Amniotic epithelial cell (primary cell): ENCODE measurements around the gene TNIK.

Experiments used
- DNase-seq: peaks from one replicate; pipeline ENCODE4 v3.0.0-alpha.2; 2010; ENCODE audit warnings: low read depth

Gene TNIK

GRCh38 chr3:171336406-171336805, 123.8 kb downstream of the TNIK start:
- DNase-seq, result no peak

- no peak for DNase-seq
Observed at GRCh38 chr3:171335559-171335958, 124.6 kb downstream of the TNIK start.

DNA sequence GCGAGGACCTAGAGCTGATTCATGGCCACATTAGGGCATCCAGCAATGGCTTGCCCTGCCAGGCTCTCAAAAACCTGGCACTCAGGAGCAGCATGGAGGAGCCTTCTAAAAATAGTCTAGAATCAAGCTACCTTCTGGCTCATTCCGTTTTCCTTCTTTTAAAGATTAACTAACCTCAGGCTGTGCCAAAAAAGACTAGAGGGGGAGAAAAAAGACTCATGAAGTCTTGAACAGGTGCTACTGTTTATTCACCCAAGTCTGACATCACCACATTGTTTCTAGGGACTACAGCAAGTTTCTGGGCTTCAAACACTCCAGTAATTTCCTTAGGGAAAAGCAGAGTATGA, 125.8 kb downstream of the TNIK start:
- DNase-seq, result no peak

- no peak for DNase-seq
Observed at GRCh38 chr3:171333784-171334464, 126.3 kb downstream of the TNIK start.

DNA sequence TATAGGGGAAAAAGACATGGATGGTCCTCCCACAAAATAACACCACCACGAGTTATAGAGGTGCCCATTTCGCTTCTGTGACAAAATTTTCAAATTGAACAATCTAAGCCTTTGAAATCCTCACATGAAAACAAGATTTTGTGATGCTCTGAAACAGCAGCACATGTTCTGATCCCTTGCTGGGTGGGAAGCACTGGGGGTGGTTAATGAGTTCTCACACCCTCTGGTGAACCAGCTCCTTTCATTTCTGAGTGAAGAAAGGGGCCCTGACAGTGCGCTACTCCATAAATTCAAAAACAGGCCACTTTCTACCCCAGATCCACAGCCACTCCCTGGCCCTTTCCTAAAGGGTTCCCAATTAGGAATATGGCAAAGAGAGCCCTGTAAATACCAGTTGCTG, 129.3 kb downstream of the TNIK start:
- no peak for DNase-seq

GRCh38 chr3:171329746-171330145, 130.5 kb downstream of the TNIK start:
- peak; percentile 21 for DNase-seq

GRCh38 chr3:171328419-171329082, 131.7 kb downstream of the TNIK start:
- DNase-seq, result no peak

DNA sequence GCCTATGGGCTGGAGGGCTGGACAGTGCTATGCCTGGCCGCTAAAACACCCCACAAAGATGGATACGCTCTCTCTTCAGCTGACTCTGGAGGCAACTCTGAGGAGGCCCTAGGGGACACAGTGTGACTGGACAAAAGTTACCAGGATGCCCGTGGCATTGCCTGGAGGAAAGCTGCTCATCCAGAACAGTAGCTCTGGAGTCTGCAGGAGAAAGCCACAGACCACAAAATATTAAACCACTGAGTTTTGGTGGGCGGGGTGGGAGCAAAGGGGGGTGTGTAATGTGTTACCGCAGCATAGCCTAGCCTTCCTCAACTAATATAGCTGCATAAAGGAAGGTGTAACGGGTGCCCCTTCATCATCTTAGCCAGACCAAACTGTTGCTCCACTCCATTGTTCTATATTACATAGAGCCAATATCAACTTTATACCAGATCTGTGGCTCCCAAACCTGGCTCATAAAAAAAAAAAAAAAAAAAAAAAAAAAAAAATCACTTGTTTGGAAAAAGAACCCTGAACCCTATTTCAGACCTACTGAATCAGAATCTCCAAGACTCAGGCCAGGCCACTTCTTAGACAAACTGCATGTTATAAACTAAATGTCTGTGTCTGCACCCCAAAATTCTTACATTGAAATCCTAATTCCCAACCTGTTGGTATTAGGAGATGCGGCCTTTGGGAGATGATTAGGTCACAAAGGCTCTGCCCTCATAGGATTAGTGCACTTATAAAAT, 132.6 kb downstream of the TNIK start:
- DNase-seq, result no peak

DNA sequence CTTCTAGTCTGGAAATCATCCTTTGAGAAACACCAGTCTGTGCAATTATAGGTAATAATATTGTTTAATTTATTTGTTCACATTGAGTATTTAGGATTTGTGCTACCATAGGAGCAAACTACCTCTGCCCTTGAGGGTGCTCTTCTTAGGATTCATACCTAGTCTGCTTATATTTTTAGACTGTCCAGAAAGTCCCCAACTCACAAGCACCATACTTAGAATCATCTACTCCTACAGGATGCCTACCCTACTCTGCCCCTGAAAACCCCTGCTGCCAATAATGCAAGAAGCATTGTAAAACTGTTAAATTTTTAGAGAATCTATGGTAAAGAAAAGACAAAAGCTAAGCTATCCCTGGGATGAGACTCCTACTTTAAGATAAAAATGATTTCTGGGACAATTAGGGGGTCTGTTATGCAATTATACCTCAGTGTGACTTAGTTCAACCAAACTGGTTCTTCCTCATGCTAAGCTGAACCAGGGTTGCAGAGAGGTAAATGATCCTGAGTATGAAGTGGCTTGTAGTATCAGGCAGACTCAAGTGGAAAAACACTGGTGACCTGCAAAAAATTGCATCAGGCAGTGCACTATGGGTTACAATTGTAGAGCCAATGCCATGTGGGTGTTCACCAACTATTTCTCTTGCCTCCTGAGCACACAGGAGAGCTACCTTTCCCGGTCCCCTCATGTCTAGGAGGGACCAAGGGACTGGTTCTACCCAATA, 133.3 kb downstream of the TNIK start:
- no peak for DNase-seq

DNA sequence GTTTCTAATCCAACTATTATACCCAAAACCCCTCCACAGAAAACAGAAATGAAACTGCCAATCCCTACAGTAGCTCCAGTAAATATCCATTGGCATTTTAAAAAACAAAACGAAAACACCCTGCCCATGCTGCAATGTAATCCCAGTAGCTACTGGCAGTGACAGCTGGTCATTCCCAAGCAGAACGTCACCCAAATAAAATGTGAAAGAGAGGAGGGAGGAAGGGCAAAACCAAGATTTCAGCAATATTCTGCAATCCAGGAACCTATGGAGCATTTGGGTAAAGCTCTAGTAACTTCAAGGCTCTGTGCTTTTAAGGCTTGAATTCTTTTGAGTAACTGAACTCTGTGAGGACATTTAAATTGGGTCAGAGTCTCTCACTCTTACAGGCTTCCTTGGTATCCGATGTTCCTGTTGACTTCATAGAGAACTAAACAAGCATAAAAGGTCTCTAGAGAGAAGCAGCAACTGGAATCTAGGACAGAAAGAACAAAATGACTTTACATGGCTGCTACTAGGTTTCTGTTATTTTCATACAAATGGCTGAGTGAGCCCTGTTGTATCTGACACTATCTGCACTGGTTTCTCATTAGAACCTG, 136.2 kb downstream of the TNIK start:
- DNase-seq, result no peak

DNA sequence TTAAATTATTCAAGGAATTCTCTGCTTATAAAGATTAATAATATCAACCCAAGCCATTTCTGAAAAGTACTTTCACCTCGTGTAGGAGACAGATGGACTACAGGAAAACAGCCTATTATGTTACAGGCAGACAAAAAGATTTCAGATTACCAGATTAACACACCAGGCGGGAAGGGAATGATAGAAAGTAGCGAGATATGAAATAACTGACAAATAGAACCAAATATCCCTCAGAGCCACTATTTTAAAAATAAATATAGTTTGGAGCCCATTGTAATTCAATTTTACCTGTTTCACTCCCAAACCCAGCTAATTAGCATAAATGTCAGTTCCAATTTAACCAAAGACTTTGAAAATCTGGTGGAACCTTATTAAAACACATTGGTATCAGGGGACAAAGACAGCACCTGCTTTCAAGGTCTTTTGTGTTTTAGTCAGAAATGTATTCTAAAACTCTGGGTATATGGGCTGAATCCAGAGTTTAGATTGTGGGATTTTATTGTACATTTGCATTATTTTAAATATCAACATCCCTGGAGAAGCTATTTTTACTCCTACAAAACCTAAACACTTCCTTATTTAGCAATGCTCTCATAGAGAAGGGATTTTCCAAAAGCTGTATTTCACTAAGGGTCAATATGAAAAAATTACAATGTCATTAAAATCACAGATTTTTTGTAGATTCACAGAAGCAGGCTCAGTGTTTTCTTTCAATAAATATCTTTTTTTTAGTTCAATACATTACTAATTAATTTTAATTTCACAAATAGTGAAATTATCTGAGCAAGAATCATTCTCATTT, 138.4 kb downstream of the TNIK start:
- DNase-seq, result no peak

DNA sequence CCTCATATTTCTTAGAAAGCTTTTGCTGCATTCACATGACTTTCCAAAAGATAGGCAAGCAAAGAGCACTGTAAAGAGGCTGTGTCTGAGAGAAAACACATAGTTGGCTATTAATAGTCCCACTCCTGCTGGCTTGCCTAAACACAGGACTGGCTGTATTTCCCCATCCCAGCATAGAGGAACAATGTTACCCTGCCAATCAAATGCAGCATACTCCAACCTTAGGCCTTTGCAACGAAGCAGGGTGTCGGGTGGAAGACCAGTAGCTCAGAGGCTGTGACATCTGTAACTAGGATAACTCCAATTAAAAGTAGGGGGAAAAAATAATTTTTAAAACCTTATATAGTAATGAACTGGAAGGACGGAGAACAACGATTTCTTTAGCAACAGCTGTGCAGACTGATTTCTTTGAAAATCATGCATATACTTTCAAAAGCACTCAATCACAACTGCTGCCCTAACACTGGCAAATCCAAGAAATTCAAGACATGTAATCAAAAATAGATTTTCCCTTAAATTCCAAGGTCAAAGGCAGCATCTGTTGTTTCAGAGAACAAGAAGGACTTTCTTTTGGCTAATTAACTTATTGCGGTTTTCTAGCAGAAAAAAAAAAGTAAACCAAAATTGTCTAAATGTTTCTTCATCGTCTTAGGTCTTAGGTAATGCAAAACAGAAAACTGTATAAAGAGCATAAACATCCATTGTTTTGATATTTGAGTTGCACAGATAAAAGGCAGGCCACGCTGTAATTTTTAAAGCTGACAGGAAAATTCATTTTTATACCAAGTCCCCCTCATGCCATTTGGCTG, 139.3 kb downstream of the TNIK start:
- DNase-seq, result peak; percentile 9

GRCh38 chr3:171317171-171317570, 143.0 kb downstream of the TNIK start:
- DNase-seq, result peak; percentile 68

GRCh38 chr3:171315919-171316318, 144.3 kb downstream of the TNIK start:
- DNase-seq, result peak; percentile 16

GRCh38 chr3:171315101-171315500, 145.1 kb downstream of the TNIK start:
- no peak for DNase-seq

DNA sequence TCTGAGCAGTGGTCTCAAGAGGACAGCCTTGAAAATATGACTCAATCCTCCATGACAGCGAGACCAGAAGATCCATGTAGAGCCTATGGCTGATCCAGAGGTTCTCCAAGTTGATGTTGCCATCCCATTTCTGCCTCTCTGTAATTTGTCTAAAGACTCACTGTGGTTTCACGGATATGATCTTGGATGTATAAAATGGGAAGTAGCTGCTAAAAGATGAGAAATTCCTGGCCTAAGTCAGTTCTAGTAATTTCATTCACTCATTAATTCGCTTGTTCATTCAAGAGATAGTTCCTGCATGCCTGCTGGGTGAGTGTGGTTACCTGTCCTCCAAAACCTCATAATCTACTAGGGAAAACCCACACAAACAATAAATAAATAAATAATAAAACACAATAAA, 145.9 kb downstream of the TNIK start:
- DNase-seq, result no peak

DNA sequence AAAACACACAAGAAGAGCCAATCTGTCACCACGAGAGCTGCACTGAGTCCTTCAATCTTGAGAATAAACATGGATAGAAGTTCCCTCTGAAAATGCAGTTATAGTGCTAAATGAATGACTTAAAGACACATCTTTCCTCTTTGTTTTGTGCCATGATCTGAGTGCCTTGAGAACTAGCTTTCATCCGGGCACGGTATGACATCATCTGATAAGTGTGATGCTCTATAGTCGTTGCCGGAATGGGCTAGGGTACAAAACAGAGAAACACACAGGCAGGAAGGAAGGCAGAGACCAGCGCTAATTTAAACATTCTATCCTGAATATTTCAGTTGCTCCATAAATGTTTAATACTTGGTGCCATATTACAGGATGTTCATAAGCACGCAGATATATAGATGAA, 146.5 kb downstream of the TNIK start:
- DNase-seq, result no peak

- no peak for DNase-seq
Observed at GRCh38 chr3:171312741-171313140, 147.5 kb downstream of the TNIK start.

GRCh38 chr3:171311784-171312183, 148.4 kb downstream of the TNIK start:
- no peak for DNase-seq

- DNase-seq, result peak; percentile 86
Observed at GRCh38 chr3:171309906-171310359, 150.3 kb downstream of the TNIK start.
